B cell (primary cell): ENCODE results near the gene EXOC3L2.

Source experiments
- CTCF ChIP-seq: fragments of 200-600 bp; IDR thresholded peaks from one replicate; pipeline ENCODE4 v1.8.0; 2022; ENCODE audit warnings: antibody characterized with exemption, mild to moderate bottlenecking
- EZH2 ChIP-seq: IDR thresholded peaks from 2 replicates; pipeline ENCODE4 v1.6.1; 2012; ENCODE audit warnings: borderline replicate concordance, low read depth, mild to moderate bottlenecking, moderate library complexity, low read length; ENCODE audit not compliant: insufficient read depth, poor library complexity, severe bottlenecking

GRCh38 chr19:45173816-45174215, 71.4 kb downstream of the EXOC3L2 start:
- TF ChIP-seq CTCF: no peak
- no peak for TF ChIP-seq EZH2
